ENCODE results near the gene SLC30A5.

SLC30A5 gene

GRCh38 chr5:69052181-69052580 is 41.6 kb upstream of the SLC30A5 start:
- DNase-seq (ENCODE audit: low read depth) = no peak
- no peak overlapping the region for H3K4me3 ChIP-seq (ENCODE audit: low read depth, low read length)
- no peak for TF ChIP-seq CTCF (IDR thresholded peaks at IDR 0.05; ENCODE audit: low read depth, low read length, missing control alignments)

GRCh38 chr5:69074664-69075521 is 18.9 kb upstream of the SLC30A5 start:
- TF ChIP-seq CTCF (IDR thresholded peaks at IDR 0.05; ENCODE audit: low read depth, low read length, missing control alignments) = no peak
- H3K4me3 ChIP-seq (ENCODE audit: low read depth, low read length) = no peak overlapping the region
- no peak for DNase-seq (ENCODE audit: low read depth)

GRCh38 chr5:69075522-69076179 is 18.2 kb upstream of the SLC30A5 start:
- no peak overlapping the region for H3K4me3 ChIP-seq (ENCODE audit: low read depth, low read length)
- no peak for TF ChIP-seq CTCF (IDR thresholded peaks at IDR 0.05; ENCODE audit: low read depth, low read length, missing control alignments)
- no peak for DNase-seq (ENCODE audit: low read depth)

GRCh38 chr5:69078921-69079540 is 14.8 kb upstream of the SLC30A5 start:
- H3K4me3 ChIP-seq (ENCODE audit: low read depth, low read length) = no peak overlapping the region
- no peak for DNase-seq (ENCODE audit: low read depth)
- no peak for TF ChIP-seq CTCF (IDR thresholded peaks at IDR 0.05; ENCODE audit: low read depth, low read length, missing control alignments)

- no peak for TF ChIP-seq CTCF (IDR thresholded peaks at IDR 0.05; ENCODE audit: low read depth, low read length, missing control alignments)
- H3K4me3 ChIP-seq (ENCODE audit: low read depth, low read length) = no peak overlapping the region
- DNase-seq (ENCODE audit: low read depth) = no peak
Observed at GRCh38 chr5:69079556-69079955, 14.3 kb upstream of the SLC30A5 start.

DNA sequence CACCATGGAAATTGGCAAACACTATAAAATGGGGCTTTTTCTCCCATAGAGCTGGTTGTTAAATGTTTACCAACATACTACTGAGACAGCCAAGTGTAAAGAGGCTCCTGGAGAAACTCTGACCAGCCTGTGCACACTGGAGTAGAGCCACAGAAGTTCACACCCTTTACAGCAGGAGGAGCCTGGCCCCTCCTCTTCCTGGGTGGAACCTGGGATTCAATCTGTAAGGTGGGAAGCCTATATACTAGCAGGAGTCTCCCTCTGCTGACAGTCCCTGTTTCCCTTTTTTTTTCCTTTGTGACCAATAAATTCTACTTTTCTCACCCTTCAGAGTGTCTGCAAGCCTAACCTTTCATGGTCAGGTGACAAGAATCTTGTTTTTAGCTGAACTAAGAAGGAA is 10.4 kb upstream of the SLC30A5 start:
- DNase-seq (ENCODE audit: low read depth) = no peak
- H3K4me3 ChIP-seq (ENCODE audit: low read depth, low read length) = no peak overlapping the region
- no peak for TF ChIP-seq CTCF (IDR thresholded peaks at IDR 0.05; ENCODE audit: low read depth, low read length, missing control alignments)
